Measurements from ENCODE around the gene TNFSF8. TPM values are rescaled to one million over a fixed set of nuclear protein-coding genes. Genes with fewer than 3 reads are reported as not detected.

The TNFSF8 gene, protein sequence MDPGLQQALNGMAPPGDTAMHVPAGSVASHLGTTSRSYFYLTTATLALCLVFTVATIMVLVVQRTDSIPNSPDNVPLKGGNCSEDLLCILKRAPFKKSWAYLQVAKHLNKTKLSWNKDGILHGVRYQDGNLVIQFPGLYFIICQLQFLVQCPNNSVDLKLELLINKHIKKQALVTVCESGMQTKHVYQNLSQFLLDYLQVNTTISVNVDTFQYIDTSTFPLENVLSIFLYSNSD
- 0.20 TPM for total RNA-seq

DNA sequence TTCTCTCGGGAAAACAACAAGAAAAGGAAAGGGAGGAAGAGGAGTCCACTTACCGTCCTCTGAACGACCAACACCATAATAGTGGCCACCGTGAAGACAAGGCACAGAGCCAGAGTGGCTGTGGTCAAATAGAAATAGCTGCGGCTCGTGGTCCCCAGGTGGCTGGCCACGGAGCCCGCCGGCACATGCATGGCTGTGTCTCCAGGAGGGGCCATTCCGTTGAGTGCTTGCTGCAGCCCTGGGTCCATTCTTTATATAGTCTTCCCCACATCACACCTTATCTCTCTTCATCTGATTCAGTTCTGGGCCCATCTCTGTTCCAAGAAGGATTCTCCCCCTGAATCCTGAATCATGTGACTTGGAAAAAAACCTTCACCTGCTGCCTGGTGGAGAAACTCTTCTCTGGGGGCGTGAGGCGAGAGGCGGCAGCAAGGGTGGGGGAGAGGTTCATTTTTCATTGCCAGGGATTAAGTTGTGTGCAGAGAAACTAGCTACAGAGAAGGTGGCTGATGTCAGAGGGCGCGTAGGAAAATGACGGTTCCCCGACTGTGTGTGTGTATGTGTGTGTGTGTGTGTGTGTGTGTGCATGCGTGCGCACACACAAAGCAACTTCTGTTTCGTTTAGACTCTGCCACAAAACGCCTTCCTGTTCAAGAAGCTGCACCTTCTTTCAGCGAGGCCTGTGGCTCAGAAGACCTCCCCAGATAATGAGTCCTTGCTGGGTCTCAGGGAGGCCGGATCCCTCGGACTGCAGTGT is at the start of gene TNFSF8:
Gene TNFSF8 (minus strand): TSS at position 536 of the 757 bp plus-strand sequence. CDS start 288 bp downstream, at position 248.
- ATAC-seq = peak; percentile 62

DNA sequence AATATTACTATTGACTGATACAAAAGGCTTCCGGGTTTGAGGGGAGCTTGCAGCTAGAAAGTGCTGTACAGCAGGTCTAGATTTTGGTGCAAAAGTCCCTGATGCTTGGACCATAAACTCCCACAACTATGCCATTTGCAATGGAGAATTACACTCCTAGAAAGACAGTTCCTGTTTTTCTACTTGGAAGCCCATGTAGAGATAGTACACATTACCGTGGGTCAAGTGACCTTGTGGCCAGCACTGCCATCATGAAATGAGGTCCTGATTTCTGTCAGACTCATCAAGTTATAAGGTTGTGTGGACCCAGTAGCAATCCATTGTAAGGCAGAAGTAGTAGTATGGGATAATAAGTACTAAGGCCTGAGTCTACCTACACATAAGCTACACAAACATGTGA is 42.8 kb upstream of the TNFSF8 start:
- ATAC-seq = no peak

DNA sequence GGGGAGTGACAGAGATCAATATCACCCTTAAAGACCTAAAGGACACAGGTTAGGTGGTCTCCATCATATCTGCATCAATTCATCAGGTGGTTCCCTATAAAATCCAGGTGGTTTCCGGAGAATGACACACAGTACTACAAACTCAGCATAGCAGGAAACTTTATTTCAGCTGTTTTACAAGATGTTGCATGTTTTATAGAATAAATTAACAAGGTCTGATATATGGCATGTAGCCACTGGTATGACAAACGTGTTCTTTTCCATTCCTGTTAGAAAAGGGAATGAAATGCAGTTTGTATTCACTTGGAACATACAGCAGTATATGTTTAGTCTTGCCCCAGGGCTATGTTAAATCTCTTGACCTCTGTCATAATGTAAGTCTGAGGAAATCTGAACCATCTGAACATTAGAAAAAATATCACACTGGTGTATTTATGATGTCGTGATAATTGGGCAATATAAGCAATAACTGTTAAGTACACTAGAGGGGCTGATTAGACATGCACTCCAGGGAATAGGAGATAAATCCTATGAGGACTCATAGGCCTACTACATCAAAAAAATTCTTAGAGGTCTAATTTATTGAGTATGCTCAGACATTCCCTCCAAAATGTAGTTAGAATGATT is 42.2 kb upstream of the TNFSF8 start:
- no peak for ATAC-seq

DNA sequence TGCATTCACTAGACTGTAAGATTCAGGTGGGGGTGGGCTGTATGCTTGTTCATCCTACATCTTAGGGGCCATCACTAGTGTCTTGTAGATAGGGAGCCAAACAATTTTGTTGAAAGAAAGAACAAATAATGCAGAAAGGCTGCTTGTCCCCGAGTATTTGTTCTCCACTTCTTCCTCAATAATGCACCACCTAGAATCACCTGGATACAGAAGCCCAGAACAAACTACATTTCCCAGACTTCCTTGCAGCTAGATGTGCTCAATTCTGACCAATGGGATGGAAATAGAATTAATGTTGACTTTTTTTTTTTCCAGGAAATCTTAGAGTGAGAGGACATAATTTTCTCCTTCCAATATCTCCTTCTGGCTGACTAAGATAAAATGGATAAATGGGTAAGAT is 38.9 kb upstream of the TNFSF8 start:
- ATAC-seq = no peak

DNA sequence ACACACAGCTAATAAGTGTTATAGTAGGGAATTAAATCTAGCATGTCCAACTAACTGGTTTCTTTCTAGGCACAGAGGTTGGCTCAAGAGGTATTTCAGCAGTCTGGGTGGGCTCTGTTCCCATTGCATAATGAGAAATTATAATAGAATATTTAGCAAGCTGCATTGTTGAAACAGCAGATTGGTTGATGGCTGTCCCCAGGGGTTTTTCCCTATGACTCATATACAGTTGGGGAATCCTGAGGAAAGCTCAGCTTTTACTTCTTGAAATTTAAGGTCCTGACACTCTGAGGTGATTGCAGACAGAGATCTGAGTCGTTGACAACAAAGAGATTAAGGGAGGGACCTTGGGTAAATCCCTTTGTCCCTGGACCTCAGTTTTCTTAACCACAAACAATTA is 38.3 kb upstream of the TNFSF8 start:
- ATAC-seq = peak; percentile 29

DNA sequence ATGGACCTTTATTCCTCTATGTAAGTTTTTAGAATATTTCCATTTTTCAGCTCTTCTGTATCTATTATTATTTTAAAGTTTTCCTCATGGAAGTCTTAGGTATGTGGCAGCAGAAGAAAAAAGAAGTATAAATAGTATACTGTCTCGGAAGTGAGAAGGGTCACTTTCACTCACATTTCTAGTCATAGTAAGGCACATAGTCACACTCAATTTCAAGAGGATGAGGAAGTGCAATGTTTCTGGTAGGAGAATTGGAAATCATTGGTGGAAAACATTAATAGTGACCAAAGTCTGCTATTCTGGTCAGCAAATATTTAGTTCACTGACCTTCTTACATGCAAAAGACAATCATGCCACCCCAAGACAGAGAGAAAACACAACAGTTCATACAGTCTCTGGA is 35.2 kb upstream of the TNFSF8 start:
- ATAC-seq = no peak

DNA sequence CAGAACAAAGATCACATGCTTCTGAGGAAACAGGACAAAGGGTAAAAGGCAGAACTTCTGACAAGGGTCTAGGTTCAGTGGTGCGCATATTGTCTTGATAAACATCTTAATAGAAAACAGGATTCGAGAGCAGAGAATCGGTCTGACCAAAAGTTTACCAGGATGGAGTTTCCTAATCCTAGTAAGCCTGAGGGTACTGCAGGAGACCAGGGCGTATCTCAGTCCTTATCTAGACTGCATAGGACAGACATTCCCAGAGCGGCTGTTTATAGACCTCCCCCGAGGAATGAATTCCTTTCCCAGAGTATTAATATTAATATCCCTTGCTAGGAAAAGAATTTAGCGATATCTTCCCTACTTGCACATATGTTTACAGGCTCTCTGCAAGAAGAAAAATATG is 32.4 kb upstream of the TNFSF8 start:
- ATAC-seq = no peak

DNA sequence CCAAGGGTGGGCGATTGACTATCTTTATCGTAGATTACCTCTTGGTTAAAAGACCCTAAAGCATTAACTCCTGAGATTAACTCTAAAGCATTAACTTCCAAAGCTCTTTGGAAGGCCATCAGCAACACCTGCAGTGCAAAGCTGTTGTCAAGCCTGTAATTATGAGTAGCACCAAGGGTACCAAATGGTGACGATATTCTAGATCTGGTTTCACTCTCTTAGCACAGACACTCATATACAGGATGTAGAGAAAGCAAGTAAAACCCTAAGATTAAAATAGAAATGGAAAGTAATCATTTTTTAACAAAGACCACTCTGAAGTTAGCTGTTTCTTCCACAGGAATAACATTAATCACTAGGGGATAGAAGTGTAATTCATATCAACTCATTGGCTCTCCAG is 29.9 kb upstream of the TNFSF8 start:
- ATAC-seq = no peak

DNA sequence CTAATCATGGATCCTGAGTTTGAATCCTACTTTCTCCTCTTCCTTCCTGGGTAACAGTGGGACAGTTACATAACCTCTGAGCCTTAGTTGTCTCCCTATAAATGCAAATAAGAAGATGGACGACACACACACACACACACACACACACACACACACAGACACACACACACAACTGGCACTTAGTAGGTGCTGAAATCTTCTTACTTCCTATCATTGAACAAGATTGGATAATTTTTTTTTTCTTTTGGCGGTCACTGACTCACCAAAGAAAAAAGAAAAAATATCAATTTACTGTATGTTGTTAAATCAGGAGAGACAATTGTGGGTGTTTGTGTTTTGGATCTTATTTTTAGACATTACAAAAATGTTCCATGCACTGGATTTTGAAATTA is 28.4 kb upstream of the TNFSF8 start:
- ATAC-seq = no peak

DNA sequence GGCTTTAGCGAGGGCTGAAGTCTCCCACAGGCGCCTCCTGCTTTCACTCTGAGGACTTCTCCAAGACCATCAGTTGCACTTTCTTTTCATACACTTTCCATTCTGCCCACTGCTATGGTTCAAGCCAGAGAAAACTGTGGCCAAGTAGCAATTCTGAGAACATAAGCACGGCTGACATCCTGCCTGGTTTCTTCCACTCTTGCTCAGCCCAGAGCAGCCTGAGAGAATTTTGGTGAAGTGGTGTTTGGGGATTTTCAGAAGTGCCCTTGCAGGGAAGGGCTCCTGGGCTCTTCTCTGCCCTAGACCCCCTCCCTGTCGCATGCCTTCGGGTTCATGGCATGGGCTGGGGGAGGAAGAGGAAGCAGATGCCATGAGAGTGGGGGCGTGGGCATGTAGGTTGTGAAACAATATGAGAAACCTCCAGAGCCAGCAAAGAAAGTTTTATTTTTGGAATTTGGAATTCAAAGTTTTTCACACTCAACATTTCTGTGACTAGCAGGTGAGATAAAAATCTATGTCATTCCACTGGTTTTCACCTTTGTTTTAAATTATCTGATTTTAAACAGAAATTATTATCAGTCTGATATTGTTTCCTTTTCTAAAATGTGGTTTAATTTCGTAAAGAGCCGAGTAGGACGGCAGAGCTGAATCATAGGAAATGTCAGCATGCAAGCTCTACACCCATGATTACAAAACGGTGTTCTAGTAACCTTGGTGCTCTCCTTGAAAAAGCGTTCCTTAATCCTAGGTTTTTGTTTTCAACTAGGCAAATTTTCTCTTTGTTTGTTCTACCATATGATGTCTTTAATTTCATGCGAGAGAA is 27.8 kb upstream of the TNFSF8 start:
- ATAC-seq = no peak

DNA sequence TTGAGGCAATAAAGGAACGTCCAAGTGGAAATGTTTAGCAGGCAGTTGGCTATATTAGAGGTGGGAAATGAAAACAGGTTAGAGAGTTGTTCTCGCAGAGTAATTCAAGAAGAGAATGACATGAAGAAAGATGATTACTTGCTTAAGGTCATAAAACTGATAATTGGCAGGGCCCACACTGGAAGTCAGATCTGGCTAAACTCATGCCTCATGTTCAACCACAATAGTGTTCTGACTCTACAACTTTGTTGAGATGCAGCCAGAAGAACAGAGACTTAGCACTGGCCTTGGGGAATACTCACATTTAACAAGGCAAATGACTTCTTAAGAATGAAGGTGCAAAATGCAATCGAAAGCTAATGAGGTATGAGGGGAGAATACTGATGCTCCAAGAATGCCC is 27.2 kb upstream of the TNFSF8 start:
- ATAC-seq = no peak

DNA sequence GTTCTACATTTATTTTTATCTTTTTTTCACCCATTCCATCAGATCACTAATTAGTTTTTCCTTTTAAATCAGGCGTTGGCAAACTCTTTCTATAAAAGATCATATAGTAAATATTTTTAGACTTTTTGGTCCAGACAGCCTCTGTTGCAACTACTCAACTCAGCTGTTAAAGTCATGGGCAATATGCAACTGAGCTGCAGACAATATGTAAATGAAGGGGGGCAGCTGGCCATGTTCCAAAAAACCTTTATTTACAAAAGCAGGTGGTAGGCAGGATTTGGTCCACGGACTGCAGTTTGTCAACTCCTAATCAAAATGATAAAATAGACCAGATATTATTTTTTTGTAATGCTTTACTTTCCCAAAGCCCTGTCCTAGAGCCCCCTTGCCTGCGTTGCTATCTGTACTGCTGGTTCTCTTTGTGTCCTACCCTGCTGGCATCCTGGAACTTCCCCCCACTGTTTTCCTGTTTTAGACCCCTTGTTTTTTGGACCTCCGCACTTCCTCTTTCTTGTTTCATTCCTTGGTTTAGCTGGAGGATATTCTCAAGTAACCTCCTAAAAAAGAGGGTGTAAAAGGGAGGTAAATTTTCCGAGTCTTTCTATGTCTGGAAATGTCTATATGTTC is 24.7 kb upstream of the TNFSF8 start:
- ATAC-seq = no peak

DNA sequence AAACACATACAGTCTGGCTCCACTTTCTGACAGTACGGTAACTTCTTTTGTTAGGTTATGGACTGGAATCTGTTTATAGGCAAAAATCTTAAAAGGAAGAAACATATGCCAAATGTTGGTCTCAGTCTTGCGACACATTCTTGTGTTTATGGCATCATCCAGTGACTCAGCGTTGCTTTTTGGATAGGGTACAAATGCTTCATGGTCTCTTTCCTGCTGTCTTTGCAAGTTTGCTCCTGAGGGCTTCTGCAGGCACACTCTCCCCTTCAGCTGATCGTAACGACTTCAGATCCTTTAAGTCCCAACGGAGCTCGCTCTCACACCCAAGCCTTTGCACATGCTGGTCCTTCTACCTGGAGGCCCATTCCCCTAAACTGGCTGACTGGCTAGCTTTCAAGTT is 23.6 kb upstream of the TNFSF8 start:
- ATAC-seq = peak; percentile 77

DNA sequence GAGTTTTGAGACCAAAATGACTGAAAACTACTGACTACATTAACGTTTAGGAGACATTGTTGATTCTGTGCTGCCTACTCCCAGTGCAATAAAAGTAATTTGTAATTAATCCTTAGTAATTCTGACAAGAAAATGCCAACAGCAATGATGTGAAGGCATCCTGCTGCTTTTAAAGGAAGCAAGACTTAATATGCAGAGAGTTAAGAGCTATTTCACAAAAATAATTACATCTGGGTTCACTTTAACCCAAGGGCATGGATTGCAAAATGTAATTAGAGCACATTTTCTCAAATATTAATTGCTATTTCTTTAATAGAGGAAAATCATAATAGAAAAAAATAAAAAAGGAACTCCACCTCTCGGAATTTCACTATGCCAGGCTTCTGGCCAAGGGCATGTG is 22.7 kb upstream of the TNFSF8 start:
- no peak for ATAC-seq

DNA sequence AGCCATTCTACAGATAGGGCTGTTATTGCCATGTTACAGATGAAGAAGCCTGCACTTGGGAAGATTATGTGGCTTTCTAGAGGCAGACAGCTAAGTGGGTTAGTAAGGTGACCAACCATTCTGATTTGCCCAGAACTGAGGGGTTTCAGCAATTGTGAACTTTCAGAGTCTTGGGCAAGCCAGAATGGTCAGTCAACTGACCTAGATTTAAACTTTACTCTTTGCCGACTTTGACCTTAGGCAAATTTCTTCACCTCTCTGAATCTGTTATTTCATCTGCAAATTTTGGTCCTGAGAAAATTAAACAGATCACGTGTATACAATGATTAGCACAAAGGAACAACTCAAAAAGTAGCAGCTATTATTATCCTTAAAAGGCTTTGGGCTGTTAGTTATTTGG is 20.4 kb upstream of the TNFSF8 start:
- no peak for ATAC-seq

DNA sequence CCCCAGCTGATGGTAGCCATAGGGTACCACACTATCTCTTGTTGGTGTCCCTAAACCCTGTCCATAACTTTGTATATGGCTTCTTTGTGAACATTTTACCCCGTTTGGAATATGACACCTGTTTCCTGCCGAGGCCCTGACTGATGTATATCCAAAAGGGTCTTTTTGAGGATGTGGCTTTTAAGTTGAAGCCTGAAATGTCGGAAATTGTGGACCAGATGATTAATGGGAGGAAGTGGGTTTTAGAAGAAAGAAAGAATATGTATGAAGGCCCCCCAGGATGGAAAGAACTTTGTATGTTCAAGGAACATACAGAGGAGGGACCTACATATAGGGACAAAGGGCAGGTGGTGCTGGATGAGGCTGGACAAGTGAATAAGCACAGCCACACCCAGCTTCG is 16.7 kb upstream of the TNFSF8 start:
- ATAC-seq = no peak

DNA sequence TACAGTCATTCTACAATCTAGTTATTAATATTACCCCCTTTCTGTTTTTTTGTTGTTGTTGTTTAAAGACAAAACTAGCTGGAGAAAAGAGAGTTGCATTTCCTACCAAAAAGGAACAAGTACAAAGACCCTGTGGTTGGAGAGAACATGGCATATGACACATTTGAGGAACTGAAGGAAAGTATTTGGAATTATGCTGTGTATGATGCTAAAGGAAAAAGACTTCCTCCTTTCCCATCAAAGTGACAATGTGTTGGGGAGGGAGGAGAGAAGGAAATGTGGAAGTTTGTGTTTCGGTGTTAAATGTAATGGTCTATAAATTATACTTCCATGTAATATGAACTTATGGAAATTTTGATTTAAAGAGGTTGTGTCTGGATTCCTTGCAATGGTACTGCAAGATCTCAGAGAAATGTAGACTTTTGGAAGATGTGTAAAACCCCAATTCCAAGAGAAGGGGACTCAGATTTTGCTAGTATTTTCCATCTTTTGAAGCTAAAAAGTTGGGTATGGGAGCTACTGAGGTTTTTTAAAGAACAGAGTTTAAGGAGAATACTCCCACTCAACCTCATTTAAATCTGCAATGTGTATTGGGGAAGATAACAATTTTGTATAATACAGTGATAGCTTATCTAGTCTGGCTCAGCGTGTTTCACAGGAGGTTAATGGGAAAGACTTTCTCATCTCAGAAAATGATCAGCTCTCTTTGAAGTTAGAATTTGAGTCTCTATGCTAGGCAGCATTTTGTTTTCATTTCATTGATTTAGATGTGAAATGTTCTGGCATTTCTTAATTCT is 15.4 kb upstream of the TNFSF8 start:
- ATAC-seq = no peak

DNA sequence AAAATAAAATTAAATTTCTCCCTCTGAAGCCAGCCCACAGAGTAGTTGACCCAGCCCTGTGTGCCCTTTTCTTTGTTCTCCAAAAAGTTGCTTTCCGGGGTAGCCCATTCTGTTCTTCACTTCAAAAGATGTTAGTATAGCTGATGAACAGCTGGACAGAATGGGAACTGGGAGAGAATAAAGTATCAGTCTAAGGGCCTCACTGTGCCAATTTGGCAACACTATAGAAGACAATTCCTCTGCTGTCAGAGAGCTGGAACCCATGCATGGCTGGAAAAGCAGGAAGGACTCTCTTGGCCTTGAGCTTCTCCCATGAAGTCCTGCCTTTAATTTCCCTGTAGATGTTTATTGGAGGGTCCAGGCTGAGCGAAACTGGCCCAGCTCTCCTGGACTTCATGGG is 11.0 kb upstream of the TNFSF8 start:
- no peak for ATAC-seq

DNA sequence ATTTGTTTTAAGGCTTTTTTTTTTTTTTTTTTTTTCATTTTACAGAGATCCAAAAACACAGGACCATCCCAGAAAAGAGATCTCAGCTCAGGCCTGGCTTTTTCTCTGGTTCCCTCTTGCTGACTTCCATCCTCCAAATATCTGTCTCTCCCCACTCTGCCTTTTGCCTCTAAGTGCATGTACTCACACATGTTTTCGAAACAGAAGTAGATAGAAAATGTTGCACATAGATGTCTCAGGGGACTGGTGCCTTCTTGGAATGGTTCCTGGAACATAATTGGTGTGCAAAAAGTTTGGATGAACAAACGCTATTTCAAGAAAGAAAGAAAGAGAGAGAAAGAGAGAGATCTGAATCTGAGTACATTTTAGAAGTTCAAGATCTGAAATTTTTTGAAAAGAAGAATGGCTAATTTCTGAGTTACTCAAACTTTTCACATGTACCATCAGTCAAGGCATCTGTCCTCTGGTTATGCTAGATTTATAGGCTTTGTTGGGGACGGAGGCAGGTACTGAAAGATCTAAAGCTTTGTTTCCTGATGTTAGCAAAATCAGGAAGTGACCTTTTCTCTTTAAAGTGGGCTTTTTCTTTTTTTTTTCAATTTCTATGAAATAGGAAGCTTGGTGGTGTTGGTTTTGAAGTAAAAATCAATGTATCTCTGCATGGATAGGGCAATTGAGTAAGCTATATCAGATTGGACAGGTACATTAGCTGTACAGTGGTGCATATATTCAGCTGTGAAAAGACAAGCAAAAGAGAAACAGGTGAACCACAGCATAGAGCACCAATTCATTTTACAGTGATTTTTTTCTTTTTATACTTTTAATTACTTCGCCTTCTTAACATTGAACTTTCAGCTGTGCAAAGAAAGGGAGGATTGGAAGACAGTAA is 8.5 kb upstream of the TNFSF8 start:
- no peak for ATAC-seq

DNA sequence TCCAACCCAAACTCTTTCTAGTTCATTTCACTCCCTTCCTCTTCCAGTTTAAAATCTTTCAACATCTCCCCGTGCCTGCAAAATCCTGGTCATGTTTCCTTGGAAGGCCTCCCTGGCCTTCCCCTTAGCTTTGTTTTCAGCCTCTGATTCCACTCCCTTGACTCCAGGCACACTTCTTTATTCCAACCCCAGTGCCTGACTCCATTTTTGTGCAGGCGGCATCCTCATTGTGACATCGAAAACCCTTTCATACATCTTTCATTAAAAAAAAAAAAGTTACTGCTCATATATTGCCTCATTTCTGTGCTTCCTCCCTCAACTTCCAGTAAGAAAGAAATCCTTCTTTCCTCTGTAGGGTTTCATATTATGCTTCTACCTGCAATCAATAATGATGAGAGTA is 7.1 kb upstream of the TNFSF8 start:
- no peak for ATAC-seq

DNA sequence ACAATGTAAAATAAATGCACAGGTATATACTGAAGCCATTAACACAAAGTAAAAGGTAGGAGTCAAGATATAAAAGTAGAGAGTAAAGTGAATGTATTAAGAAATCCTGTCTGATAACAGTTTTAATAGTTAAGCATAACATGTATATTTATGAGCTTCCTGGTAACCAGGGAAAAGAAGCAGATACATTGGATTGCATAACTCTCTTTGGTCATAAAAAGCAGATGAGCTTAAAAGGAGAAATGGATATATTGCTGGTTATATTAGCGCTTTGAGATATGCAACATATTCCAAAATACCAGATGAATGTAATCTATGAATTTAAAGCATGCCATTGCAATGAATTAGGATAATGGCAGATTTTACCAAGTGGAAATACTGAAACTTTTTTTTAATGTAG is 6.2 kb upstream of the TNFSF8 start:
- ATAC-seq = no peak

Data from esophagus mucosa (tissue), 1 donor.